GM21723 (cell line): ENCODE data around the gene OBSL1.

Experiments used
- ATAC-seq: cut with Tn5 transposase; IDR thresholded peaks from one replicate; pipeline ENCODE4 v1.9.1; 2021; ENCODE audit warnings: mild to moderate bottlenecking, moderate library complexity; ENCODE audit not compliant: unreplicated experiment

Gene OBSL1

GRCh38 chr2:219567791-219568361, 3.5 kb downstream of the OBSL1 start:
- ATAC-seq: no peak

- no peak for ATAC-seq
Observed at GRCh38 chr2:219567131-219567530, 4.2 kb downstream of the OBSL1 start.

- ATAC-seq: no peak
Observed at GRCh38 chr2:219566640-219567039, 4.7 kb downstream of the OBSL1 start.

- ATAC-seq: no peak
Observed at GRCh38 chr2:219565130-219566080, 5.9 kb downstream of the OBSL1 start.

- ATAC-seq: no peak
Observed at GRCh38 chr2:219563271-219563928, 7.9 kb downstream of the OBSL1 start.

- ATAC-seq: no peak
Observed at GRCh38 chr2:219562049-219563020, 9.0 kb downstream of the OBSL1 start.

GRCh38 chr2:219561179-219562048, 9.9 kb downstream of the OBSL1 start:
- no peak for ATAC-seq

GRCh38 chr2:219560893-219561178, 10.5 kb downstream of the OBSL1 start:
- no peak for ATAC-seq

- ATAC-seq: no peak
Observed at GRCh38 chr2:219560037-219560892, 11.1 kb downstream of the OBSL1 start.

GRCh38 chr2:219559156-219559915, 12.0 kb downstream of the OBSL1 start:
- ATAC-seq: no peak

- ATAC-seq: no peak
Observed at GRCh38 chr2:219557791-219558785, 13.3 kb downstream of the OBSL1 start.

- no peak for ATAC-seq
Observed at GRCh38 chr2:219557320-219557719, 14.0 kb downstream of the OBSL1 start.

- ATAC-seq: no peak
Observed at GRCh38 chr2:219556413-219556812, 14.9 kb downstream of the OBSL1 start.

- ATAC-seq: no peak
Observed at GRCh38 chr2:219555956-219556355, 15.4 kb downstream of the OBSL1 start.

- no peak for ATAC-seq
Observed at GRCh38 chr2:219554350-219554749, 17.0 kb downstream of the OBSL1 start.

GRCh38 chr2:219553463-219553963, 17.8 kb downstream of the OBSL1 start:
- no peak for ATAC-seq

GRCh38 chr2:219553168-219553417, 18.2 kb downstream of the OBSL1 start:
- no peak for ATAC-seq
